ENCODE measurements around the gene CDIPT.

Gene CDIPT

GRCh38 chr16:29844575-29845331, 18.3 kb downstream of the CDIPT start:
- TF ChIP-seq CTCF (IDR thresholded peaks at IDR 0.05; ENCODE audit: low read depth, low read length), result no peak
- DNase-seq (ENCODE audit: extremely low read depth, low read depth), result no peak

GRCh38 chr16:29843931-29844330, 19.1 kb downstream of the CDIPT start:
- no peak for DNase-seq (ENCODE audit: extremely low read depth, low read depth)
- no peak for TF ChIP-seq CTCF (IDR thresholded peaks at IDR 0.05; ENCODE audit: low read depth, low read length)

- no peak for DNase-seq (ENCODE audit: extremely low read depth, low read depth)
Observed at GRCh38 chr16:29842732-29843346, 20.2 kb downstream of the CDIPT start.

GRCh38 chr16:29841631-29842030, 21.4 kb downstream of the CDIPT start:
- no peak for TF ChIP-seq CTCF (IDR thresholded peaks at IDR 0.05; ENCODE audit: low read depth, low read length)
- no peak for DNase-seq (ENCODE audit: extremely low read depth, low read depth)

More at GRCh38 chr16:29842732-29843346, 20.2 kb downstream of the CDIPT start:
- TF ChIP-seq CTCF (IDR thresholded peaks at IDR 0.05; ENCODE audit: low read depth, low read length), result no peak

GRCh38 chr16:29840240-29840639, 22.8 kb downstream of the CDIPT start:
- no peak for TF ChIP-seq CTCF (IDR thresholded peaks at IDR 0.05; ENCODE audit: low read depth, low read length)
- DNase-seq (ENCODE audit: extremely low read depth, low read depth), result no peak

- no peak for TF ChIP-seq CTCF (IDR thresholded peaks at IDR 0.05; ENCODE audit: low read depth, low read length)
- DNase-seq (ENCODE audit: extremely low read depth, low read depth), result no peak
Observed at GRCh38 chr16:29839822-29840221, 23.2 kb downstream of the CDIPT start.

- DNase-seq (ENCODE audit: extremely low read depth, low read depth), result no peak
- TF ChIP-seq CTCF (IDR thresholded peaks at IDR 0.05; ENCODE audit: low read depth, low read length), result no peak
Observed at GRCh38 chr16:29837841-29838240, 25.2 kb downstream of the CDIPT start.

Data from AG09319 (cell line).